ENCODE results near the gene PITX1.

DNA sequence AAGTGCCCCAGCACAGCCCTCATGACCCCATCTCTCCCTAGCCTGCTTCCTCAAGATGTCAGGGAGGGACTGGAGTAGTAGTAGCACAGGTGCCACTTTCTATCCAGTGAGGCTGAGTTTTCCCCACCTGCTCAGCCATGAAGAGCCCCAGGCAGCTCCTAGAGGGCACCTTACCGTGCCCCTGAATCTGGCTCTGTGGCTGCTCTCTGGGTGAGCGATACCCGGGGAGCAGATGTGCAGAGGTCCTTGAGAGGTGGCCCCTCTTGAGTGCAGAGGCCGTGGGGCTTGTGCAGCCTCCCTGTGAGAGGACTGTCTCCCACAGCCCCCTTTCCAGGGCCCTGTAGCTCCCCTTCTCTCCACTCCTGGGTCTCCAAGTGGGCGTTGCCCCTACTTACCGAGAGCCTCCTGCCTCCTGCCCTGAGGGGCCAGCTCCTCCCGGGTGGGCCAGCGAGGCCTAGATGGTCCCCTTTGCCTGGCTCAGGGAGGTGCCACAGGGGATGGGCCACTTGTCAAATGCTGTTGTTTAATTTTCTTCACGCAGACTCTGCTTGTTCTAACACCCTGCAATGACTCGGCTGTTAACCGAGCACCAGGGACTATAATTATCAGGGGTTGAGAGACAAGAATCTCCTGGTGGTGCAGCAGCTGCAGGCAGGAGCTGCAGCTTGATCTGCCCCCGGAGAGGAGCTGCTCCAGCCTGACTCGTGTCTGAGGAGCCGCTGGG, 29.6 kb upstream of the PITX1 start:
- TF ChIP-seq, protein P1, sequence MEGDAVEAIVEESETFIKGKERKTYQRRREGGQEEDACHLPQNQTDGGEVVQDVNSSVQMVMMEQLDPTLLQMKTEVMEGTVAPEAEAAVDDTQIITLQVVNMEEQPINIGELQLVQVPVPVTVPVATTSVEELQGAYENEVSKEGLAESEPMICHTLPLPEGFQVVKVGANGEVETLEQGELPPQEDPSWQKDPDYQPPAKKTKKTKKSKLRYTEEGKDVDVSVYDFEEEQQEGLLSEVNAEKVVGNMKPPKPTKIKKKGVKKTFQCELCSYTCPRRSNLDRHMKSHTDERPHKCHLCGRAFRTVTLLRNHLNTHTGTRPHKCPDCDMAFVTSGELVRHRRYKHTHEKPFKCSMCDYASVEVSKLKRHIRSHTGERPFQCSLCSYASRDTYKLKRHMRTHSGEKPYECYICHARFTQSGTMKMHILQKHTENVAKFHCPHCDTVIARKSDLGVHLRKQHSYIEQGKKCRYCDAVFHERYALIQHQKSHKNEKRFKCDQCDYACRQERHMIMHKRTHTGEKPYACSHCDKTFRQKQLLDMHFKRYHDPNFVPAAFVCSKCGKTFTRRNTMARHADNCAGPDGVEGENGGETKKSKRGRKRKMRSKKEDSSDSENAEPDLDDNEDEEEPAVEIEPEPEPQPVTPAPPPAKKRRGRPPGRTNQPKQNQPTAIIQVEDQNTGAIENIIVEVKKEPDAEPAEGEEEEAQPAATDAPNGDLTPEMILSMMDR (IDR thresholded peaks at IDR 0.05): no peak
- TF ChIP-seq POLR2A (IDR thresholded peaks at IDR 0.05): no peak

Data from right lobe of liver (tissue), 4 donors.